ENCODE data around the gene TRAF1. TPM values are rescaled to one million over a fixed set of nuclear protein-coding genes. Genes with fewer than 3 reads are reported as not detected.

Gene TRAF1
- total and polyA plus RNA-seq, 2 of the 13 experiments (the other 11 are each of a cell fraction or from before 2014, with no cell fraction given), result 0.44 to 1.0 TPM

GRCh38 chr9:120933310-120934055, 6.9 kb upstream of the TRAF1 start (continued):
- TF ChIP-seq DDIT3 (CRISPR knock-in tag; IDR thresholded peaks at IDR 0.05), result no peak

- no peak for DNase-seq (ENCODE audit: low spot score)
- Histone ChIP-seq H3K9ac (ENCODE audit: insufficient read depth, low read depth, low read length) (no peak overlapping the region), H3K36me3 (replicated peaks in 1 of 2; ENCODE audit: control insufficient read depth in 1 of 2, insufficient read depth in 2 of 2, low read length in 2 of 2) (no peaks in the 10 kb centered on the region), H3K27me3 (ENCODE audit: control insufficient read depth in 1 of 2, insufficient read depth in 2 of 2, low read length in 2 of 2) (peaks cover 2 to 11% of the 10 kb centered on the region in 2 experiments; a peak in 2 of 5 replicates), H2AFZ (ENCODE audit: low read length) (no peak overlapping the region), H3K79me2 (ENCODE audit: insufficient read depth, low read length) (no peaks in the 10 kb centered on the region), H3K4me1 (ENCODE audit: insufficient read depth, low read length) (peaks cover 37% of the 10 kb centered on the region), H4K20me1 (ENCODE audit: insufficient read depth, low read length) (no peaks in the 10 kb centered on the region), H3K9me3 (ENCODE audit: low read length) (no peaks in the 10 kb centered on the region), H3K4me3 (replicated peaks in 1 of 3; ENCODE audit: insufficient read depth in 1 of 3, low read depth in 2 of 3, low read length in 3 of 3) (no peak overlapping the region), H3K4me2 (ENCODE audit: low read depth, low read length) (no peak overlapping the region), H3K27ac (ENCODE audit: extremely low read length, insufficient read depth, low read length) (no peak overlapping the region)
- CTCF ChIA-PET (ENCODE audit: low intra/inter-chr PET ratio, low total read pairs), result interaction anchor here (1.3 kb wide), 1 partner anchor 176 kb away, joined by 3 read pairs; no protein-coding TSS in a partner anchor
- WGBS (ENCODE audit: low lambda C conversion rate), result 45% methylated on average over 6 of the region's 6 CpGs
- FAIRE-seq, result no peak
- POLR2A ChIA-PET, result no interaction called here
- BruUV-seq (replicated peaks), result no TSS peak
- ATAC-seq, result no peak
- intact Hi-C loops (cut with micrococcal nuclease; ENCODE audit: unreplicated experiment) (no loop called here), in situ Hi-C loops (cut with HindIII; ENCODE audit: extremely low pct_ligation_motif_present, low pct_unique_long_range_greater_than_20kb) (no loop called here)
- TF ChIP-seq SP1 (IDR thresholded peaks at IDR 0.05) (no peak), SP1 (CRISPR knock-in tag; IDR thresholded peaks at IDR 0.05) (no peak), TGIF2 (CRISPR knock-in tag; IDR thresholded peaks at IDR 0.05) (no peak), NFIB (CRISPR knock-in tag; IDR thresholded peaks at IDR 0.05; ENCODE audit: borderline replicate concordance) (no peak), KLF13 (CRISPR knock-in tag; IDR thresholded peaks at IDR 0.05) (no peak), XBP1 (CRISPR knock-in tag; IDR thresholded peaks at IDR 0.05) (no peak), ZNF639 (CRISPR knock-in tag; conservative IDR thresholded peaks at IDR 0.05) (no peak), SKI (IDR thresholded peaks at IDR 0.05; ENCODE audit: partially characterized antibody) (no peak), POLR2AphosphoS2 (IDR thresholded peaks at IDR 0.05; ENCODE audit: low read depth, low read length) (no peak), RXRA (CRISPR knock-in tag; IDR thresholded peaks at IDR 0.05) (no peak), ZNF773 (CRISPR knock-in tag; IDR thresholded peaks at IDR 0.05; ENCODE audit: borderline replicate concordance) (no peak), ZNF543 (CRISPR knock-in tag; IDR thresholded peaks at IDR 0.05) (no peak), NFRKB (IDR thresholded peaks at IDR 0.05) (no peak)
Observed at GRCh38 chr9:120932086-120932823, 5.7 kb upstream of the TRAF1 start.

Data from HepG2 (cell line).